ENCODE results near the gene ADGRD2.

Gene ADGRD2

DNA sequence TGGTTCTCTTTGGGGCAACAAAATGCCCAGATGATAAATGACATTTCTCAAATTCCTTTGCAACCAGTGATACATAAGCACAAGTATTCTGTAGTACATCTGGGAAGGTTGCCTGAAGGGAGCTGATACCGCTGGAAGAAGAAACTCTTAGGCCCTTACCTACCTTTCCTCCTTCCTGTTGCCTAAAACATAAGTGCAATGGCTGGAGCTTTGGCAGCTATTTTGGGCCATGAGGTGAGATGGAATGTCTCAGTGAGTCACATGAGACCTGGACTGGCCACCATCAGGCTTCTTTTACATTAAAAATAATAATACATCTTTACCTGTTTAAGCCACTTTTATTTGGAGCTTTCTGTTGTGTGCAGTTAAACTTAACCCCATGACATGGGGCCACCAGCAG, 11.2 kb upstream of the ADGRD2 start:
- no peak for FAIRE-seq

DNA sequence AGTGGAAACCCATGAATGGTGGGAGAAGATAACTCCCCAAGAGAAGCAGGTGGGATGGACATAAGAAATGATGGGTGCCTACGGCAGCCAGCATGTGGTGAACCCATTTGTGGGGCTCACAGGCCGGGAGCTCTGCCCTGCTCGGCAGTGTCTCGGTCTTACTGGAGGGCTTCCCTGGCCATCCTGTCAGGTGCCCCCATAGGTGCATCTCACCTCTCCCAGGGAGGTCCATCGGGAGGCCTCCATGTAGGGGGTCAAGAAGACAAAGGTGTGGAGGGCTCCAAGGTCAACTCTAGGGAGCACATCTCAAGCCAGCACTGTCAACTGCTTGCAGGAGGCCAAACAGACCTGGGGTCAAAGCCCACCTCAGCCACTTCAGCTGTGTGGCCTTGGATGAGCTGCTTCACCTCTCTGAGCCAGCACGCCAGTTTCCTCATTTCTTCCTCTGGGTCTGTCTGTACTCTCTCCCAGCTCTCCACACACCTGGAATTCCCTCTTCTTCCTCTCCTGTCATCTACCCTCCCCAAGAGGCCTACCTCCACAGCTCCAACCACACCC, 10.5 kb upstream of the ADGRD2 start:
- FAIRE-seq = no peak

DNA sequence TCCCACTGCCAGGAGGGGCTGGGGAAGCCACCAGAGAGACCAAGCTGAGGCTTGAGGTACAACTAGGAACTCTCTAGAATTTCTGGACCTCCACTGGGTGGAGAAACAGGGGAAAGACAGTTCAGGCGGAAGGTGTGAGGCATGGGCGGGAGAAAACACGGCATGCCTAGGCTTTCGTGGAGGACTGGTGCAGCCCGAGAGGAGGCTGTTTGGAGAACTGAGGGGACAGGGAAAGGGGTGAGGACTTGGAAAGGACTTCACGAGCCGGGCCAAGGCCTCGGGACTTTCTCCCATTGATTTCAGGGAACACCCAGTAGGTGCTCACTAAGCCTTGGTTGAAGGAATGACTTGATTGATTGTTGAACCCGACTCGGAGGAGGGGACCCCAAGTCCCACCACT, 9.5 kb upstream of the ADGRD2 start:
- FAIRE-seq = no peak

DNA sequence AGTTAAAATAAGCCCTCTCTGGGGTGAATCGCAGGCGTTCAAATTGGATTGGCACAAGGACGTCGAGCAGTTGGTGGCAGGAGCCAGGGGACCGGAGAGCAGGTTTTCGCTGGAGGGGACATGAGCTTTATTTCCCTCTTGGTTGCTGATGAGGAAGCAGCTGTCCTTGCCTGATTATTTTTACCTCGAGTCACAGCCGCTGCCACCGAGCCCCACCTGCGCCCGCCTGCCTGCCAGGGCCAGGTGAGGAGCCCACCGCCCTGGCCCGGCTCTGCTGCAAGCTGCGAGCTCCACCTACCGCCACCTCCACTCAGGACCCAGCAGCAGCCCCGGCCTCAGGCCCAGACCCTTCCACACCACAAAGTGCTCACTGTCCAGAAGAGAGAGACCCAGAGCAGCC, 9.0 kb upstream of the ADGRD2 start:
- no peak for FAIRE-seq

DNA sequence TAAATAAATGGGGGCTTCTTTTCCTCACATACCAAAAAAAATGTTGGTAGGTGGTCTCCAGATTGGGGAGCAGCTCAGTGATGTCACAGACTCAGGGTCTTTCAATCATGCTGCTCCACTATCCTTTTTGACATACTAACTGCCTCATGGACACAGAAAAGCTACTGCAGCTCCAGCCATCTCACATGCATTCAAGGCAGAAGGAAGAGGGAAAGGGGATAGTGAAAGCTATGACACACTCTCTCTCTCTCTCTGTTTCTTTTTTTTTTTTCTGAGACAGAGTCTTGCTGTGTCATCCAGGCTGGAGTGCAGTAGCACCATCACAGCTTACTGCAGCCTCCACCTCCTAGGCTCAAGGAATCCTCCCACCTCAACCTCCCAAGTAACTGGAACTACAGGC, 7.9 kb upstream of the ADGRD2 start:
- FAIRE-seq = no peak

DNA sequence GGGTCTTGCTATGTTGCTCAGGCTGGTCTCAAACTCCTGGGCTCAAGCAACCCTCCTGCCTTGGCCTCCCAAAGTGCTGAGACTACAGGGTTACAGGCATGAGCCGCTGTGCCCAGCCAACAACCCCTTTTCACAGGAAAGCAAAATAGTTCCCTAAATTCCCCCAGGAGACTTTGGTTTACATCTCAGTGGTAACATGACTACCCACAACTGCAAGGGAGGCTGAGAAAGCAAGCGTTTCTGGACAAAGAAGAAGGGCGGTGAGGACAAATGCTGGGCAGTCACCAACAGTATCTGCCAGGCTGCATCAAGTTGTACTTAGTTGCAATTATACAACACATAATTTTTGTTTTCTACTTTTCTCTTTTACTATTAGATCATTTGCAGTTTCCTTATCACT, 7.4 kb upstream of the ADGRD2 start:
- FAIRE-seq = no peak

DNA sequence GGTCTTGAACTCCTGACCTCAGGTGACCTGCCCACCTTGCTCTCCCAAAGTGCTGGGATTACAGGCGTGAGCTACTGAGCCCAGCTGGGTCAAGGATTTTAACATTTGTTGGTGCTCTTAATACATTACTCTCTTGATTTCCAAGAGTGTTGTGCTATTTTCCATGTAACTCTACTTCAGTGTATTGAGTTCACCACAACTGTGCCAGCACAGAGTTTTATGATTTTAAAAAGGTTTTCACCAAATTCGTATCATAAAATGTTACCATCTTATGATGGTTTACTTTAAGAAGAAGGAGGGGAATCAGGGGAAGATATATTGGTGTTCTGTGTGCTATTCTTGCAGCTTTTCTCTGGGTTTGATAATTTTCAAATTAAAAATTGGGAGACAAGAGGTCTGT, 6.6 kb upstream of the ADGRD2 start:
- no peak for FAIRE-seq

DNA sequence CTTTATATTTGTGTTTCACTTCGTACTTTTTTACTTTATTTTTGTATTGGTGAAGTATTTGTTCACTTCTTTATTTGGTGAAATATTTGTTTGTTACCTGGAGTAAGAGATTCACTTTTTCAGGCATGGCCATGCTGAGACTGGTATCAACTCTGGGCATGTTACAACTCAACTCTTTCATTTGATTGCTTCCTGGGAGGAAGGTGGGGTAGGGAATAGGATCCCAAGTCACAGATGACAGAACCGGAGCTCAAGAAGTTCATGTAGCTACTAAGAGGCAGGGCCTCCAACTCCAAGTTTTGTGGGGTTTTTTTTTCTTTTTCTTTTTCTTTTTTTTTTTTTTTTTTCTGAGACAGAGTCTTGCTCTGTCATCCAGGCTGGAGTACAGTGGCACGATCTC, 6.1 kb upstream of the ADGRD2 start:
- no peak for FAIRE-seq

DNA sequence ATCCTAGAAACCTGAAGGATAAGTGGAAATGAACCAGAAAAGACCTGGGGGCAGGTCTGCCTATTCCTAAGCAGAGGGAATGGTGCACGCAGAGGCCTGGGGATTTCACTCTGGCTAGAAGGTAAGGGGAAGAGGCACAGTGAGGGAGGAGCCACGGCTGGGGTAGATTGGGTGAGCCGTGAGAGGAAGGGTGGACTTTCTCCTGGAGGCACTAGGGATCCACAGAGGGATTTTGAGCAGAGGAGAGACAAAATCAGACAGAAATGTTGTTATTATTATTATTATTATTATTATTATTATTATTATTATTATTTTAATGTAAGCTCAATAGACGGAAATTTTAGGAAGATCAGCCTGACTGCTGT, 3.0 kb upstream of the ADGRD2 start:
- no peak for FAIRE-seq

DNA sequence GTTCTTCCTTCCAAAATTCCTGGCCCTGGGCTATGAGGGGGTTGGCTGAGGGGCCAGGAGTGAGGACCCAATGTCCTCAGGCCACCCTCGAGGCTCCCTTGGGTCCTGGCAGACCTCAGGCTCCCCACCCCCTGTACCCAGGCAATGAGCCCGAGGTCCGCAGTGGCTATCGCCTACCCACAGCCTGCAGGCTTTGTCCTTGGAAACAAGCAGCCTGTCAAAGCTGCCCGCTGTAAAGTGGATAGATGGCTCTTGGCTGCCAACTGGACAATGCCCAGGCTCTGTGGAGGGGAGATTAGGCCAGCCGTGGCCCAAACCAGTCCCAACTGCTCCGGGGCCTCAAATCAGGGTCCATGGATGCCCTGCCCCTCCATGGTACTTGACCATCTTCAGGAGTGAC, 2.2 kb upstream of the ADGRD2 start:
- FAIRE-seq = no peak

DNA sequence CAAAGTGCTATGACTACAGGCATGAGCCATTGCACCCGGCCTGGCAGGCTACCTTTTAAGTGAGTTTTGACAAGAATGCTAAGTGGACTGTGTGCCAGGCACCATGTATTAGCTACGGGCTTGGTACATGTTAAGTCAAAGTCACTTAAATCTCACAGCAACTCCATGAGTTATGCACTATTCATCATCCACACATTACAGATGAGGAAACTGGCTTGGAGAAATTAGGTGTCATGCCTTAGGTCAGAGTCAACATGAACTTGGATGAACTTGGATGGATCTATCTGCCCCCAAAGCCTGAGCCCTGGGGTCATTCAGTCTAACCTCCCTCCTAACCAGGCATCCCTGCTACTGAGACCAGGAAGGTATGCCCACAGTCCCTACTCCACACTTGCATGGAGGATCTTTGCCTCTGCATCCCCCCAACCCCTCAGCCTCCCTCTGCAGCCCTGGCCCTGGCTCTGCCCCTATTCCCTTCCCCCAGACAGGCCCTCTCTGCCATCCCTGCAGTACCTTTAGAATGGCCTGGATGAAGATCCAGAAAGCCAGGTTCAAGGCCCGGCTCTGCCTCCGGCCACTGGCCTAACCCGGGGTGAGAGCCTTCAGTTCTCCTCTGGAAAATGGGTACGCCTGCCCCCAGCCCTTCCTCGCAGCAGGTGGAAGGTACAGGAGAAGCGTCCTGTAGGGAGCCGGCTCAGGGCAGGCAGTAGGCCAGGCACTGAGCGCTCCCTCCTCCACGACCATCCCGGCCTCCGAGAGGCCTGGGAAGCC, 685 bp upstream of the ADGRD2 start:
- FAIRE-seq = no peak

DNA sequence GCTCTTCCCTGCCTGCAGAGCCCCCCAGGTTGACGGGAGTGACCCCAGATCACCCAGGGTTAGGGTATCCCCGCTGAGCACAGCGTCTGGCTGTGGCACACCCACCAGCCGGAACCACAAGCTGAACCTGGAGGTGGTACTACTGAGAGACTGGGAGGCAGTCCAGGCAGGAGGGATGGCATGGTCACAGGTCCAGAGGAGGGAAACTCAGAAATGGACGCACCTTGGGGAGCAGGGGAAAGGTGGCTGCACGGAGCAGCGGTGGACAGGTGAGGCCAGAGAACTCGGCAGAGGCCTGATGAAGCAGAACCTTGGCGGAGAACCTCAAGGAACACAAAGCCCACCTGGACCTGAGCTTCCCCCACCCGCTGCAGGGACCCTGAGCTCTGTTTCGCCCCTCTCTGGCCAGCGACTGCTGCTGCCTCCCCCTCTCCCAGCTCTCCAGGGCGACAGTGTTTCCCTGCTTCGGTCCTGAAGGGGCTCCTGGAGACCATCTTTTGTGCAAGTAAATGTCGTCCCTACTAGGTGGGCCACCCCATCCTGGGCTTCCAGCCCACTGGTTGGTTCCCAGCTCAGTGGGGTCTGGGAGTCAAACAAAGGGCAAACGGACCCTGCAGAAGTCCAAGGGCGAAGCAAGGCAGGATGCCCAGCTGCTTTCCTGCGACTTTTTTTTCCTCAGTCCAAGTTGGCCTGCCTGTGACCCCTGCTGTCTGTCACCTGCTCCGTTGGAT, 845 bp downstream of the ADGRD2 start:
- FAIRE-seq = no peak

DNA sequence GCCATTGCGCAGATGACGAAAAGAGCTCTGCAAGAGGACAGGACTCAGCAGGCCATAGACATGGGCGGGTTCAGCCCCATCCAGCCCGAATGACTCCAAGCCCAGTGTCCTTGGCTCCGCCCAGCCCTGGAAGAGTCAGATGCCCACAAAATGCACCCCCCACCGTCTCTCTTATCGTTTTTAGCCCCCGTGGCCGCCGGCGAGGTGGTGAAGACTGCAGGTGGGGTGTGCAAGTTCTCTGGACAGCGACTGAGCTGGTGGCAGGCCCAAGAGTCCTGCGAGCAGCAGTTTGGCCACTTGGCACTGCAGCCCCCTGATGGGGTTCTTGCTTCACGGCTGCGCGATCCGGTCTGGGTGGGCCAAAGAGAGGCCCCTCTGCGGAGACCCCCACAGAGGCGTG, 2.1 kb downstream of the ADGRD2 start:
- no peak for FAIRE-seq

DNA sequence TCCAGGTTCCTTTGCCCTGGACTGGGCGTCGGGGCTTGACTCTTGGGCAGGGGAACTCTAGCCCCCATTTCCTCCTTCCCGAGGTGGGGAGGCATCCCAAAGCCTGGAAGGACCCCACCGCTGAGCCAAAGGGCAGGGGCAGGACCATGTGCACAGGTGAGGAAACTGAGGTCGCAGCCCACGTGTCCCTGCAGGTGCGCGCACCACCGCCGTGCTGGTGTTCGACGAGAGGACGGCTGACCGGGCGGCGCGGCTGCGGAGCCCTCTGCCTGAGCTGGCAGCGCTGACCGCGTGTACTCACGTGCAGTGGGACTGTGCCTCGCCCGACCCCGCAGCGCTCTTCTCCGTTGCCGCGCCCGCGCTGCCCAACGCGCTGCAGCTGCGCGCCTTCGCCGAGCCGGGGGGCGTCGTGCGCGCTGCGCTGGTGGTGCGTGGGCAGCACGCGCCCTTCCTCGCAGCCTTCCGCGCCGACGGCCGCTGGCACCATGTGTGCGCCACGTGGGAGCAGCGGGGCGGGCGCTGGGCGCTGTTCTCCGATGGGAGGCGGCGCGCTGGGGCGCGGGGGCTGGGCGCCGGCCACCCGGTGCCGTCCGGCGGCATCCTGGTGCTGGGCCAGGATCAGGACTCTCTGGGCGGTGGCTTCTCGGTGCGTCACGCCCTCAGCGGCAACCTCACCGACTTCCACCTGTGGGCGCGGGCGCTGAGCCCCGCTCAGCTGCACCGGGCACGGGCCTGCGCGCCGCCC, 2.8 kb downstream of the ADGRD2 start:
- no peak for FAIRE-seq

DNA sequence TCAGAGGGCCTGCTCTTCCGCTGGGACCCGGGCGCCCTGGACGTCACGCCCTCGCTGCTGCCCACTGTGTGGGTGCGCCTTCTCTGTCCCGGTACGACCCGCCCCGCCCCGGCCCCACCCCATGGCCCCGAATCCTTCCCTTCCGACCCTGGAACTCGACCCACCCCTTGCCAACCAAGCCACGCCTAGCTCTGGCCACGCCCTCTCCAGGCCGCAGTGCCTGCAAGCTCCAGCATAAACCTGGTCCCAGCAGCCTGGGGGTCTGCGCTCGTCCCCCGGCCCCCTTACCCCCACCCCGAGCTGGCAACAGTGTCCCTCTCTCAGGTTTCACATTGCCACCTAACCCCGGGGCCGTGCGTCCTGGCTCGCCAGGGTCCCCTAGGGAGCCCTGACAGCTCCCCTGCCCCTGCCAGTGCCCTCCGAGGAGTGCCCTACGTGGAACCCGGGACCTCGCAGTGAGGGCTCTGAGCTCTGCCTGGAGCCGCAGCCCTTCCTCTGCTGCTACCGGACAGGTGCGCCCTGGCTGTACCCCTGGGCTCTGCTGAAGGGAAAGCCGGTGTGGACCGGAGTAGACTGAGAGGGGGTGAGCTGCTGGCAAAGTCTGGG, 3.4 kb downstream of the ADGRD2 start:
- FAIRE-seq = no peak

DNA sequence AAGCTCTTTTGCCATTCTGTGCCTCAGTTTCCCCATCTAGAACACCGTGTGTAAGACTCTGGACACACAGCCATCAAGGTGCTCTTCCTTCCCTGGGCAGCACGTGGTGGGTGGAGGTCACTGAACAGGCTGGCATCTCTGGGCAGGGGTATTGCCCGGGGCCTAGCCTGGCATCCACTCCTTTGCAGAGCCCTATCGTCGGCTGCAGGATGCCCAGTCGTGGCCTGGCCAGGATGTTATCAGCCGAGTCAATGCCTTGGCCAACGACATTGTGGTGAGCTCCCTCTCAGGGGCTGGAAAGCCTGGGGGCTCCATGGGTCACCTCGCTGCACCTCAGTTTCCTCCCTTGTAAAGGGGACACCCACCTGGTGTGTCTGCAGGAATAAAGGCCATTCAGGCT, 4.0 kb downstream of the ADGRD2 start:
- FAIRE-seq = no peak

DNA sequence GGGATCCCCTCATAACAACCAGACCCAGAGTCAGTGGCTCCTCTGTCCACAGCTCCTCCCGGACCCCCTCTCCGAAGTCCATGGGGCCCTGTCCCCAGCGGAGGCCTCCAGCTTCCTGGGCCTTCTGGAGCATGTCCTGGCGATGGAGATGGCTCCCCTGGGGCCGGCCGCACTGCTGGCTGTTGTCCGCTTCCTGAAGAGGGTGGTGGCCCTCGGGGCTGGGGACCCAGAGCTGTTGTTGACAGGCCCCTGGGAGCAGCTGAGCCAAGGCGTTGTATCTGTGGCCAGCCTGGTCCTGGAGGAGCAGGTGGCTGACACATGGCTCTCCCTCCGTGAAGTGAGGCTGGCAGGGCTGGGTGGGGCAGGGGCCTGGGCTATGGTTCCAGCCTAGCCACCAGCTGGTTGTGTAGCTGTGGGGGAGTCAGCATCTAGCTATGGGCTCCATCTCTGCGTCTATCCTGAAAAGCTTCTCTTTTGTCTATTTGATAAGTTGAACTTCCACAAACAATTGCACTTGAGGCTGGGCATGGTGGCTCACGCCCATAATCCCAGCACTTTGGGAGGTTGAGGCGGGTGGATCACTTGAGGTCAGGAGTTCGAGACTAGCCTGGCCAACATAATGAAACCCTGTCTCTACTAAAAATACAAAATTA, 4.7 kb downstream of the ADGRD2 start:
- no peak for FAIRE-seq

DNA sequence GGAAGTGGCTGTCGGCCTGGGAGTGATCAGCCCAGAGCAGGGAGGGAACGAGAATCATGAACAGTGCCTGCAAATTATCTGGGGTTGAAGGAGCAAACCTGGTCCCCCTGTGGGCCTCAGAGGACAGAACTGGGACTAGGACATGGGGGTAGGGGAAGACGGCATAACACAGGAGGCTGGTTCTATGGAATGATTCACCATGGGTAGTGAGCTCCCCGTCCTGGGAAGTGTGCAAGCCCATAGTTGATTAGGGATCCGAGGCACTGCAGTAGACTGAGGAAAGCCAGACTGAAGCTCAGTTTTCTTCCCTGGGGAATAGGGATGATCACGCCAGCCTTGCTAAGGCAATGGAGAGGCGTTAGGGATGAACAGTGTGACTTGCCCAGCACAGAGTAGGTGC, 5.6 kb downstream of the ADGRD2 start:
- no peak for FAIRE-seq

DNA sequence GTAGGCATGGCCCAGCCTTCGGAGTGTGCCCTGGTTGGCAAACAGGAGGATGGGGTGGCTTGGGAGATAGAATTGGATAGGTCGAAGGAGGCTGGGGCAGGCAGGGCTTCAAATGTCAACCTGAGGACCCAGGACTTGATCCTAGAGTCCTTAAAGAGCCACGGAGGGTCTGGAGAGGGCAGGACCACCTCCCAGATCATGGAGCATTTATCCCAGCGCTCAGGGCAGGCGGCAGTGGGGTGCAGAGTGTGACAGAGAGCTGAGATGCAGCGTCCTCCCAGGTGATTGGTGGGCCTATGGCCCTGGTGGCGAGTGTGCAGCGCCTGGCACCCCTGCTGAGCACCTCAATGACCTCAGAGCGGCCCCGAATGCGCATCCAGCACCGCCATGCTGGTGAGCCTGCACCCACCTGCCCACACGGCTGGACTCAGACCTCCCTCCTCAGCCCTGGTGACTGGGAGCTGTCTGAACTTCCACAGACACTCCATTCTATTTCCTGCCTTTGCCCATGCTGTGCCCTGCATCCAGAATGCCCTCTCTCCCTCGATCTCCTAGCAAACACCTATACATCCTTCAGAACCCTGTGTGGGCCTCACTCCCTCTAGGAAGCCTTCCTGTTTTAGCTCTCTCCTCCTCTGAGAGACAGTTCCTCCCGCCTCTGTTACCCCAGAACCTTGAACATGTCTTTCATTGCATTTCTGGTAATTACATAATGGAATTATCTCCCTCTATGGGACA, 6.3 kb downstream of the ADGRD2 start:
- FAIRE-seq = no peak

DNA sequence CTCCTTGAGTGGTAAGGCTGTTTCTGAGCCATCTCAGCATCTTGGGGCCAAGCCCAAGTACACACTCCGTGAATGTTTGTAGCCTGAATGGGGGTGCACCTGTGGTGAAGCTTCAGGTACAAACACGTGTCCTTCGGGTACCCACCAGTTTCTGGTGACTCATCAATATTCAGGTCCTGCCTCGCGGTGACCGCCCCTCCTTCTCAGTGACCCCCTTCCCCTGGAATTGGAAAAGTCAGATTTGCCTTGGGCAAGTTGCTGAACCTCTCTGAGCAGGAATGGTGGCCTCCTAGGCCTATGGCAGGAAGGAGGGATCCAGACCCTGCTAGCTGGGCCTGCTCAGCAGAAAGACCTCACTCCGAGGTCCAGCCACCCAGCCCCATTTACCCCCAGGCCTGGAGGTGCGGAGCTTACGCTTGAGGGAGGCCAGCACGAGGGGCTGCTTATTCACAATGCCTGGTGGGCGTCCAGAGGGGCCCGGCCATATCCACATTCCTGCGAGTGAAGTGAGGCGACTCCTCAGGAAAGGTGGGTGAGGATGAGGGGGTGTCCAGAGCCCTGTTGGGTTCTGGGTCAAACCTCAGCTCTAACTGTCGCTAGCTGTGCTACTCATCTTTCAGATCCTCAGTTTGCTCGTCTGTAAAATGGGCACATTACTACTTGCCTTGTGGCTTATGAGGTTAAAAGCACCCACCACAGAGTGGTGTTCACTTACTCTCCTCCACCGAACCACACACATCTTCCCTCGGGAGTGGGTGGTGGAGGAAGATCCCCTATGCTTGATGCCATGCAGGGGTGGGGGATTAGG, 7.0 kb downstream of the ADGRD2 start:
- FAIRE-seq = no peak

DNA sequence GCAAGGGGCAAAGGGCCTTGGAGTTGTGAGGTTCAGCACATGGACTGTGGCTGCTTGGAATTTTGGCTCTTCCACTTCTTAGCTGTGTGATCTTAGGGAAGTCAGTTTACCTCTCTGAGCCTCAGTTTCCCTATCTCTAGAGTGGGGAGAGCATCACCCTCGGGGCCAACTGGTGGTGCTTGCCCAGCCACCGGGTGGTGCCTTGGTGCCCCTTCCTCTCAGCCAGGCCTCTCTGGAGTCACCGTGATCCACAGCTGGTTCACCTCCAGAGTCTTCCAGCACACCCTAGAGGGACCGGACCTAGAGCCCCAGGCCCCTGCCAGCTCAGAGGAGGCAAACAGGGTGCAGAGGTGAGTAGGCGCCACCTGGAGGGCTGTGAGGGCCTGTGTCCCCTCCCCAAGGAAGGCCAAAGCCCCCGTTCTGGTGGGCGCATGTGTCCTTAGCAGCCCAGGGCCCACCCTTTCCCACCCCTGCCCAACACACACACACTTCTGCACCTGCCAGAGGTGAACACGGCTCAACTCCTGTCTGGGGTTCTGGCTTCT, 7.7 kb downstream of the ADGRD2 start:
- FAIRE-seq = no peak
